Tibial nerve (tissue), 4 donors: Measurements from ENCODE around the gene CTNNA3. TPM values are rescaled to one million over a fixed set of nuclear protein-coding genes. Genes with fewer than 3 reads are reported as not detected.

Experiments used
- DNase-seq, 2 donors: peaks; one replicate each; pipeline ENCODE4 v3.0.0-alpha.2; 2019; ENCODE audit warnings: low spot score in 2 of 2
- H3K27ac ChIP-seq, 4 donors: fragments of 200-600 bp; sonication (generic) in 3 of 4; one replicate each; pipeline ENCODE4 v1.5.1; 2017 to 2019; ENCODE audit warnings: mild to moderate bottlenecking in 1 of 4
- H3K27me3 ChIP-seq, 2 donors: fragments of 200-600 bp; sonication (generic) in 1 of 2; one replicate each; pipeline versions ENCODE4 v1.5.1 to v1.6.0; 2017 to 2019
- H3K36me3 ChIP-seq, 3 donors: fragments of 200-600 bp; sonication (generic); one replicate each; pipeline ENCODE4 v1.5.1; 2018 to 2019
- H3K4me1 ChIP-seq, 4 donors: fragments of 200-600 bp; sonication (generic) in 3 of 4; one replicate each; pipeline ENCODE4 v1.5.1; 2017 to 2019
- H3K4me3 ChIP-seq, 4 donors: fragments of 200-600 bp; sonication (generic) in 3 of 4; one replicate each; pipeline ENCODE4 v1.5.1; 2017 to 2019; ENCODE audit warnings: mild to moderate bottlenecking in 1 of 4, moderate library complexity in 1 of 4
- H3K9me3 ChIP-seq, 4 donors: fragments of 200-600 bp; sonication (generic) in 3 of 4; one replicate each; pipeline ENCODE4 v1.5.1; 2017 to 2019
- EP300 ChIP-seq, 2 donors: sonication (generic); formaldehyde crosslinking; IDR thresholded peaks; one replicate each; pipeline ENCODE4 v1.6.1; 2017; ENCODE audit warnings: antibody characterized with exemption in 2 of 2, mild to moderate bottlenecking in 1 of 2
- POLR2A ChIP-seq, 2 donors: fragments of 450-650 bp; IDR thresholded peaks; one replicate each; pipeline ENCODE4 v1.6.1; 2017; ENCODE audit warnings: antibody characterized with exemption in 2 of 2, mild to moderate bottlenecking in 2 of 2, moderate library complexity in 2 of 2
- WGBS, 2 donors: methylation state at CpG; one replicate each; pipeline ENCODE4 v1.1.5; 2018; 5-methylcytosine and 5-hydroxymethylcytosine counted together
- total RNA-seq, 4 donors: library from RNA; depleted of rRNA; stranded (reverse); fragments of >200 nt; gene quantifications; one replicate each; pipeline ENCODE4 v1.1.0, GENCODE V29; 2016
- TF ChIP-seq, protein P1 (sequence below), 5 experiments: fragments of 200-600 bp in 3 of 5; fragments of 450-650 bp in 2 of 5; sonication (generic) in 3 of 5; IDR thresholded peaks; one replicate each; pipeline ENCODE4 v1.5.1; 2016 to 2019; ENCODE audit warnings: antibody characterized with exemption in 5 of 5, mild to moderate bottlenecking in 3 of 5, moderate library complexity in 2 of 5

The CTNNA3 gene
- total RNA-seq, 4 donors from 2014 or later, result 15.9 to 36.1 (median 23.1) TPM

DNA sequence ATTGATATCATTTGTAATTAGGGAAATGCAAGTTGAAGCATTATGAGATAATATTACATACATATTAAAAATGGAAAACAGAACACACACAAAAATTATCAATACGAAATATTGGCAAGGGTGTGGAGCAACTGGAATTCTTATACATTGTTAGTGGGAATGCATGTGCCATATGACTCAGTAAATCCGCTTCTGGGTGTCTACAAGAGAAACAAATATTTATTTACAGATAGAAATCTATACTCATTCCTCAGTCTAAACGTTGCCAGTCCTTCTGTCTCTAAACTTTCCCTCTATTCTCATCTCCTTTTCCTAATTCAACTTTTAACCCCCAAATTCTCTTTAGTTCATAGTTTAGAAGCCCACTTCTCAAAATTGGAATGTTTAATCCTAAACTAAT, 940.5 kb downstream of the CTNNA3 start:
- Histone ChIP-seq H3K4me3 (no peak overlapping the region), H3K9me3 (no peaks in the 10 kb centered on the region), H3K27me3 (no peaks in the 10 kb centered on the region), H3K36me3 (no peaks in the 10 kb centered on the region), H3K4me1 (no peaks in the 10 kb centered on the region), H3K27ac (no peak overlapping the region)
- no peak for TF ChIP-seq POLR2A (IDR thresholded peaks at IDR 0.05)
- TF ChIP-seq, protein P1, sequence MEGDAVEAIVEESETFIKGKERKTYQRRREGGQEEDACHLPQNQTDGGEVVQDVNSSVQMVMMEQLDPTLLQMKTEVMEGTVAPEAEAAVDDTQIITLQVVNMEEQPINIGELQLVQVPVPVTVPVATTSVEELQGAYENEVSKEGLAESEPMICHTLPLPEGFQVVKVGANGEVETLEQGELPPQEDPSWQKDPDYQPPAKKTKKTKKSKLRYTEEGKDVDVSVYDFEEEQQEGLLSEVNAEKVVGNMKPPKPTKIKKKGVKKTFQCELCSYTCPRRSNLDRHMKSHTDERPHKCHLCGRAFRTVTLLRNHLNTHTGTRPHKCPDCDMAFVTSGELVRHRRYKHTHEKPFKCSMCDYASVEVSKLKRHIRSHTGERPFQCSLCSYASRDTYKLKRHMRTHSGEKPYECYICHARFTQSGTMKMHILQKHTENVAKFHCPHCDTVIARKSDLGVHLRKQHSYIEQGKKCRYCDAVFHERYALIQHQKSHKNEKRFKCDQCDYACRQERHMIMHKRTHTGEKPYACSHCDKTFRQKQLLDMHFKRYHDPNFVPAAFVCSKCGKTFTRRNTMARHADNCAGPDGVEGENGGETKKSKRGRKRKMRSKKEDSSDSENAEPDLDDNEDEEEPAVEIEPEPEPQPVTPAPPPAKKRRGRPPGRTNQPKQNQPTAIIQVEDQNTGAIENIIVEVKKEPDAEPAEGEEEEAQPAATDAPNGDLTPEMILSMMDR (IDR thresholded peaks at IDR 0.05), result no peak
- TF ChIP-seq EP300 (IDR thresholded peaks at IDR 0.05), result no peak
- 74 to 78% methylated on average over 3 of the region's 3 CpGs for WGBS, 2 donors
- DNase-seq, result no peak

DNA sequence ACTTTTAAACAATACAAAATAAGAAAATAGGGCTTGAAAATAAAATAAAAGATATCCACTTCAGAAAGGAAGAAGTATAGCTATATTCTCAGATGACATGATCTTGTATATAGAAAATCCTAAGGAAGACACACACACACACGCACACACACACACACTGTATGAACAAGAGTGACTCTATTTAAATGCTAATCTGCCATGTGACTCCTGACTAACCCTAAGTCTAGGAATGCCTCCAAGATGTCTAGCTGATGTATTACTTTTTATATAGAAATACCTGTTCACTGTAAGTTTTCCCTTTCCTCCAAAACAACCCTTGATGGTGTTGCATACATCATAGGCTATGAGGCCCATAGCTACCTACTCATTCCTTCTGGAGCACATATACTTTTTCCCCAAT, 943.3 kb downstream of the CTNNA3 start:
- Histone ChIP-seq H3K9me3 (no peaks in the 10 kb centered on the region), H3K27me3 (no peaks in the 10 kb centered on the region), H3K36me3 (no peaks in the 10 kb centered on the region), H3K4me3 (no peak overlapping the region), H3K4me1 (no peaks in the 10 kb centered on the region), H3K27ac (no peak overlapping the region)
- TF ChIP-seq EP300 (IDR thresholded peaks at IDR 0.05), result no peak
- TF ChIP-seq, protein P1 (IDR thresholded peaks at IDR 0.05), result no peak
- TF ChIP-seq POLR2A (IDR thresholded peaks at IDR 0.05), result no peak
- WGBS, 2 donors, result 90% methylated on average over 1 of the region's 1 CpG
- no peak for DNase-seq

DNA sequence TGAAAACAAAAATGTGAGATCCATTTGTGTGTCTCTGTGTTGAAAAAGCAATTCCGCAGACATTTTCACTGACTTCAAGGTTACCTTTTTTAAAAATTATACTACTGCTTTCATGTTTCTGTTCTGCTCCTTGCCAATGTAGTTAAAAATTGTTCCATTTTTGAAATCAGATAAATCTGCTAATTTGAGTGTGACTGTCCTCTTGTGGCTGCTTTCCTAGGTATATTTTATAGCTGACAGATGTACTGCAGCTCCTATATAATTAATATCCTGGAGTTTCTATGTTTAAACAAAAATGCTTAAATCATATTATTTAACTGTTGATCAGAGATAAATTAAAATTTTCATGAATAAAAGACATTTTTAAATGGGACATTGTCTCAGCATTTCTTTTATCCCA, 947.8 kb downstream of the CTNNA3 start:
- TF ChIP-seq POLR2A (IDR thresholded peaks at IDR 0.05), result no peak
- TF ChIP-seq, protein P1 (IDR thresholded peaks at IDR 0.05), result no peak
- no peak for TF ChIP-seq EP300 (IDR thresholded peaks at IDR 0.05)
- no peaks in the 10 kb centered on the region for H3K27me3 ChIP-seq
- WGBS, 2 donors, result 98% methylated on average over 1 of the region's 1 CpG
- H3K36me3 ChIP-seq, result no peaks in the 10 kb centered on the region
- no peaks in the 10 kb centered on the region for H3K9me3 ChIP-seq
- no peak overlapping the region for H3K27ac ChIP-seq
- H3K4me1 ChIP-seq, result no peaks in the 10 kb centered on the region
- H3K4me3 ChIP-seq, result no peak overlapping the region
- DNase-seq, result no peak

DNA sequence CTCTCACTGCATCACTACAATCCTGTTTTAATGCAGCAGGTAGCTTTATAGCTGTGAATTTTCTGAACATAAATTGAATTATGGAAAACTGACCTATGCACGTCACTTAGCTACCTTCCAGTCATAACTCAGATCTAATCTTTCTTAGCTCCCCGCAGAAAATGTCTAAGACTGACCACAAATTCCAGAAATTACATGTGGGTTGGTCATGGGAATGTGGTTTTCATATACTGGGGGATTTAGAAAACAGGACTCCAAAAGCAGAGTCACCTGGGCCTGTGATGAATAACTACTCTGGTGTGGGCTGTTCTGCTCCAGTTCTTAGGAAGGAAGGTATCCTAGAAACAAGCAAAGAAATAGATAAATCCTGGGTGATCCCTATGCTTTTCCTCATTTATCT, 948.5 kb downstream of the CTNNA3 start:
- Histone ChIP-seq H3K9me3 (no peaks in the 10 kb centered on the region), H3K27me3 (no peaks in the 10 kb centered on the region), H3K4me1 (no peaks in the 10 kb centered on the region), H3K4me3 (no peak overlapping the region), H3K36me3 (no peaks in the 10 kb centered on the region), H3K27ac (no peak overlapping the region)
- WGBS, 2 donors, result 73 to 76% methylated on average over 2 of the region's 2 CpGs
- DNase-seq, result no peak
- TF ChIP-seq EP300 (IDR thresholded peaks at IDR 0.05), result no peak
- TF ChIP-seq, protein P1 (IDR thresholded peaks at IDR 0.05), result no peak
- no peak for TF ChIP-seq POLR2A (IDR thresholded peaks at IDR 0.05)

DNA sequence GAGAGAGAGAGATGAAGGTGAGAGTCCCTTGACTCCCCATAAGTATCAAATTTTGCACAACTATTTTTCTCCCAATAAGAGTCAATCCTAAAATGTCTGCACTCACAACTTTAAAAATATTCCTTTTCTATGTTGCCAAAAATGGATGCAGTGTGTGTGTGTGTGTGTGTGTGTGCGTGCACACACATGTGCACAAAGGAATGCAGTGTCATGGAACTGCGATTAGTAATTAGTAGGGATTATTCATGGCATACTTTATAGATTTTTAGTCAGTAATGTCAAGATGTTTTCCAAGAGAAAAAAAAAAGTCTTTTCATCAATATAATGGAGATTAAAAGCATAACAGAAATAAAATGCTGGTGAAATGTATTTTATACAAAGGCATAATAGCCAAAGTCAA, 949.3 kb downstream of the CTNNA3 start:
- H3K9me3 ChIP-seq, result no peaks in the 10 kb centered on the region
- WGBS, 2 donors, result 57 to 69% methylated on average over 2 of the region's 2 CpGs
- no peak overlapping the region for H3K27ac ChIP-seq

More for the DNA sequence above, 949.3 kb downstream of the CTNNA3 start:
- TF ChIP-seq POLR2A (IDR thresholded peaks at IDR 0.05) (no peak), EP300 (IDR thresholded peaks at IDR 0.05) (no peak)
- TF ChIP-seq, protein P1 (IDR thresholded peaks at IDR 0.05), result no peak
- Histone ChIP-seq H3K36me3 (no peaks in the 10 kb centered on the region), H3K27me3 (no peaks in the 10 kb centered on the region), H3K4me1 (no peaks in the 10 kb centered on the region), H3K4me3 (no peak overlapping the region)
- no peak for DNase-seq
